CD14-positive monocyte (primary cell): ENCODE results near the gene CSNK1E. TPM values are rescaled to one million over a fixed set of nuclear protein-coding genes. Genes with fewer than 3 reads are reported as not detected.

ENCODE experiments used
- DNase-seq, 3 donors: peaks; one replicate each; pipeline ENCODE4 v3.0.0-alpha.2; 2011 to 2022
- H2AFZ ChIP-seq: 2 replicates; pipeline ENCODE4 v1.6.0; 2012; ENCODE audit warnings: mild to moderate bottlenecking, low read depth, low read length, inconsistent platforms; ENCODE audit not compliant: insufficient read depth, poor library complexity, severe bottlenecking
- H3K27ac ChIP-seq, 2 donors: 1 replicate in 1 of 2; 2 replicates in 1 of 2; pipeline ENCODE4 v1.5.1; 2012 to 2013; ENCODE audit warnings: low read length in 2 of 2, control low read depth in 1 of 2, inconsistent platforms in 1 of 2, low read depth in 1 of 2, mild to moderate bottlenecking in 1 of 2
- H3K27me3 ChIP-seq, 2 donors: one replicate each; pipeline versions ENCODE4 v1.6.0 to v1.6.1; 2011 to 2013; ENCODE audit warnings: low read length in 2 of 2; ENCODE audit not compliant: control insufficient read depth in 2 of 2, insufficient read depth in 2 of 2
- H3K36me3 ChIP-seq, 2 donors: replicated peaks in 1 of 2; 1 replicate in 1 of 2; 2 replicates in 1 of 2; pipeline versions ENCODE4 v1.5.1 to v1.6.1; 2012 to 2013; ENCODE audit warnings: low read length in 2 of 2, control low read depth in 1 of 2, inconsistent platforms in 1 of 2, mild to moderate bottlenecking in 1 of 2; ENCODE audit not compliant: insufficient read depth in 2 of 2, control insufficient read depth in 1 of 2
- H3K4me1 ChIP-seq, 2 donors: 1 replicate in 1 of 2; 2 replicates in 1 of 2; pipeline versions ENCODE4 v1.5.1 to v1.6.1; 2012 to 2013; ENCODE audit warnings: low read length in 2 of 2, control low read depth in 1 of 2, inconsistent platforms in 1 of 2, mild to moderate bottlenecking in 1 of 2, moderate library complexity in 1 of 2; ENCODE audit not compliant: insufficient read depth in 2 of 2, control insufficient read depth in 1 of 2
- H3K4me2 ChIP-seq: replicated peaks from 2 replicates; pipeline ENCODE3; 2012; ENCODE audit warnings: low read length, moderate library complexity, mild to moderate bottlenecking; ENCODE audit not compliant: poor library complexity, severe bottlenecking; ENCODE audit errors: extremely low read depth
- H3K4me3 ChIP-seq, 3 experiments: fragments of 200-600 bp in 1 of 3; sonication (generic) in 1 of 3; replicated peaks in 1 of 3; 1 replicate in 2 of 3; 2 replicates in 1 of 3; pipeline ENCODE4 v1.5.1; 2011 to 2013; ENCODE audit warnings: low read length in 3 of 3, mild to moderate bottlenecking in 3 of 3, control low read depth in 2 of 3, low read depth in 2 of 3, inconsistent platforms in 1 of 3, moderate library complexity in 1 of 3
- H3K79me2 ChIP-seq: 2 replicates; pipeline ENCODE4 v1.6.0; 2012; ENCODE audit warnings: mild to moderate bottlenecking, control low read depth, inconsistent platforms, low read length, moderate library complexity; ENCODE audit not compliant: insufficient read depth
- H3K9ac ChIP-seq: 2 replicates; pipeline ENCODE4 v1.6.0; 2017; ENCODE audit warnings: low read length, mild to moderate bottlenecking; ENCODE audit not compliant: insufficient read depth, poor library complexity, severe bottlenecking
- H3K9me3 ChIP-seq, 2 donors: replicated peaks in 1 of 2; 1 replicate in 1 of 2; 2 replicates in 1 of 2; pipeline versions ENCODE4 v1.5.1 to v1.6.1; 2012 to 2013; ENCODE audit warnings: low read length in 2 of 2, control low read depth in 1 of 2; ENCODE audit not compliant: control insufficient read depth in 1 of 2, insufficient read depth in 1 of 2
- H4K20me1 ChIP-seq: 2 replicates; pipeline ENCODE4 v1.6.0; 2012; ENCODE audit warnings: mild to moderate bottlenecking, low read length, control low read depth, moderate library complexity; ENCODE audit not compliant: insufficient read depth
- H3K27ac Mint-ChIP-seq, 7 donors: one replicate each; pipeline ENCODE4 v1.8.0; 2020; ENCODE audit warnings: mild to moderate bottlenecking in 7 of 7, mixed read lengths in 7 of 7, moderate library complexity in 6 of 7, inconsistent platforms in 2 of 7
- H3K27me3 Mint-ChIP-seq, 3 donors: one replicate each; pipeline ENCODE4 v1.8.0; 2021 to 2022; ENCODE audit warnings: low read depth in 3 of 3, mild to moderate bottlenecking in 3 of 3, mixed read lengths in 3 of 3, moderate library complexity in 3 of 3, inconsistent platforms in 1 of 3
- H3K36me3 Mint-ChIP-seq, 2 donors: one replicate each; pipeline ENCODE4 v1.8.0; 2020; ENCODE audit warnings: mixed read lengths in 2 of 2, inconsistent platforms in 1 of 2, mild to moderate bottlenecking in 1 of 2
- H3K4me1 Mint-ChIP-seq: one replicate; pipeline ENCODE4 v1.8.0; 2020; ENCODE audit warnings: mild to moderate bottlenecking, mixed read lengths
- H3K4me3 Mint-ChIP-seq, 2 donors: one replicate each; pipeline ENCODE4 v1.8.0; 2020; ENCODE audit warnings: mild to moderate bottlenecking in 2 of 2, mixed read lengths in 2 of 2, moderate library complexity in 1 of 2
- H3K9me3 Mint-ChIP-seq, 7 donors: one replicate each; pipeline ENCODE4 v1.8.0; 2020 to 2022; ENCODE audit warnings: mixed read lengths in 7 of 7, mild to moderate bottlenecking in 6 of 7, moderate library complexity in 6 of 7, inconsistent platforms in 2 of 7
- CTCF ChIP-seq: fragments of 200-600 bp; IDR thresholded peaks from one replicate; pipeline ENCODE4 v1.8.0; 2022; ENCODE audit warnings: antibody characterized with exemption, mild to moderate bottlenecking
- WGBS: methylation state at CpG from one replicate; pipeline ENCODE4 v1.1.5; 2013; ENCODE audit warnings: missing lambda C conversion rate; ENCODE audit not compliant: insufficient coverage; 5-methylcytosine and 5-hydroxymethylcytosine counted together
- intact Hi-C, 2 donors: fragments of 100-400 bp; cut with micrococcal nuclease; formaldehyde crosslinking; loops; one replicate each; pipeline versions ENCODE4 v1.15.0 to v1.15.1; 2023
- polyA plus RNA-seq, 3 donors: library from polyadenylated mRNA; depleted of rRNA in 1 of 3; unstranded in 2 of 3; stranded (reverse) in 1 of 3; fragments of 300-500 nt in 2 of 3; fragments of >200 nt in 1 of 3; fragmentation: Illumina TruSeq in 2 of 3; gene quantifications; 1 replicate in 2 of 3; 2 replicates in 1 of 3; pipeline ENCODE4 v1.2.3, GENCODE V29; 2012 to 2021

Gene CSNK1E
- polyA plus RNA-seq, 3 donors, result 1.9 to 44.7 (median 3.1) TPM

DNA sequence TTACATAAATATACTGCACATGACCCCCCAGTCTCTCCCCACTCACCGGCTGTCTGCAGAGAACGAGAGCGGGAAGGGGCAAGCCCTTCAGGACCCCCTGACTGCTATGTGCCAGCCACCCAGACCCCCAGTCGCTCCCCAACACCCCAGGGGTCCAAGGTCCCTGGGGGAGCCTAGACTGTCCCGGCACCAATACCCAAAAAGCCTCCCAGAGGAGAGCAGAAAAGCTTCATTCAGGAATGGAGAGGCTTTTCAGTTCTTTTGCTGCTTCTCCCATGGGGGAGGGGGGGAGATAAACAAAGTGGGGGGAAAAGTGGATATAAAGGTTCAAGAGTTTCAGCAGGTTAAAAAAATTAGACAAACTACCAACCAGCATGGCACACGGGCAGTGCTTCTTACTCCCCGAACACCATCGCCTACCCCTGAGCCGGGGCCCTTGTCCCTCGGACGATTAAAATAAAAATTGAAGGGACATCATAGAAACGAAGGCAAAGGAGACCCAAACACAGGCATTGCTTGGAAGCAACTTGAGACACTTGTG lies 1.3 kb downstream of the CSNK1E start:
- peaks cover 12 to 20% (median 18%) of the 10 kb centered on the region in 3 donors for H3K27me3 Mint-ChIP-seq
- Histone ChIP-seq H3K9me3 (no peaks in the 10 kb centered on the region), H3K27ac (peak overlapping the region in 1 of 2 donors; percentile 37), H2AFZ (peak overlapping the region; percentile 81), H3K4me2 (peak overlapping the region; percentile 77), H3K27me3 (no peaks in the 10 kb centered on the region), H3K36me3 (peaks cover 5 to 6% of the 10 kb centered on the region in 2 donors), H3K4me3 (peak overlapping the region; percentile 41 to 72 (median 57)), H3K9ac (peak overlapping the region; percentile 80), H4K20me1 (peaks cover 30% of the 10 kb centered on the region), H3K4me1 (peaks cover 34 to 52% of the 10 kb centered on the region in 2 donors), H3K79me2 (peaks cover 6% of the 10 kb centered on the region)
- peak overlapping the region; percentile 87 to 89 for H3K4me3 Mint-ChIP-seq
- 4% methylated on average over 8 of the region's 12 CpGs for WGBS
- intact Hi-C loops, result loop anchor here in 1 of 2 donors (5.0 kb wide), 1 partner anchor 36 kb away; no protein-coding TSS in a partner anchor
- peaks cover 63% of the 10 kb centered on the region for H3K4me1 Mint-ChIP-seq
- peak overlapping the region; percentile 44 to 88 (median 70) for H3K27ac Mint-ChIP-seq
- no peak for DNase-seq
- peaks cover 19 to 21% of the 10 kb centered on the region in 2 donors for H3K36me3 Mint-ChIP-seq
- TF ChIP-seq CTCF, result no peak
- H3K9me3 Mint-ChIP-seq, result peaks cover 0 to 2% (median 0%) of the 10 kb centered on the region in 7 donors

DNA sequence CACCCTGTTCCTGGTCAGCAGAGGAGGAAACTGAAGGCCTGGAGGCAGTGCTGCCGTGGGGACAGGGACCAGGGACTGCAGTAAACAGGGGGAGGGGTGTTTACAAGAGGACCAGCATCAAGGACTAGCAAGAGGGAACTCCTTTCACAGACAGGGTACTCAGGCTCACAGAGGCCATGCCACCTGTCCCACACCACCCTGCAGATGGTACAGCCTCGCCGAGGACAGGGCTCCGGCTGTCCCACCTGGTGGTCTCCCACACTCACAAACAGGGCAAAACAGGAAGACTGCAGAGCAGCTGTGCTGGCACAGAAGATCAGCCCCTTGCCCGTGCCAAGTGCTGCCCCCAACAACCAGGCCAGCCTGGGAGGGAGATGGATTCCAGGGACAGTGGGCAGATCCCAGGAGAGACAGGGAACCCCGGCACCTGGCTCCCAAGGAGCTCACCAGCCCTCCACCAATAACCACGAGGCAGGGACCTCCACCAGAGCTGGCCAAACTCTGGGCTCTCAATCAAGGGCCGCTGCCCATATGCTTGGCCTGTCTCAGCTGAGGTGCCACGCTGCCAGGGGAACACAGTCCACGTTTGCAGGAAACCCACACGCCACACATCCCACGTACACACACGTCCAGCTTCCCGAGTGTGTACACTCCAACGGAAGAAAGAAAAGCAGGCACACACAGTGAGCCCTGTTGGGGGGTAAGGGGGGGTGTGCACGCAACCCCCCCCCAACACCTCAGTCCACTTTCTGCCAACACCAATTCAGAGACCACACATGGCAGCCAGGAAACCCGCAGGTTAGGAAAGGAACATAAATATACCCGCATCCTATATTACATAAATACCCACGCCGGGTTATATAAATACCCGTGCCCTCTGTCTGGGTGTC lies 2.1 kb downstream of the CSNK1E start:
- peaks cover 13% of the 10 kb centered on the region in 2 donors for H3K36me3 ChIP-seq
- H2AFZ ChIP-seq, result no peak overlapping the region
- intact Hi-C loops, result loop anchor here in 1 of 2 donors (5.0 kb wide), 1 partner anchor 37 kb away; no protein-coding TSS in a partner anchor
- no peaks in the 10 kb centered on the region for H3K27me3 ChIP-seq
- Mint-ChIP-seq H3K27ac (peak overlapping the region in 5 of 7 donors; percentile 20 to 86 (median 42)), H3K27me3 (peaks cover 12 to 18% (median 17%) of the 10 kb centered on the region in 3 donors), H3K4me1 (peaks cover 63% of the 10 kb centered on the region), H3K9me3 (peaks cover 0 to 2% (median 0%) of the 10 kb centered on the region in 7 donors), H3K4me3 (peak overlapping the region; percentile 87 to 89), H3K36me3 (peaks cover 20 to 25% of the 10 kb centered on the region in 2 donors)
- H3K9me3 ChIP-seq, result no peaks in the 10 kb centered on the region
- H4K20me1 ChIP-seq, result peaks cover 30% of the 10 kb centered on the region
- peaks cover 12% of the 10 kb centered on the region for H3K79me2 ChIP-seq
- no peak overlapping the region for H3K27ac ChIP-seq
- no peak for DNase-seq
- peaks cover 34 to 52% of the 10 kb centered on the region in 2 donors for H3K4me1 ChIP-seq
- H3K4me2 ChIP-seq, result peak overlapping the region; percentile 77
- peak overlapping the region; percentile 80 for H3K9ac ChIP-seq
- no peak for TF ChIP-seq CTCF
- peak overlapping the region in 1 of 3 experiments; percentile 72 for H3K4me3 ChIP-seq
- WGBS, result 15% methylated on average over 9 of the region's 21 CpGs
